ENCODE results near the gene PLXND1. TPM values are rescaled to one million over a fixed set of nuclear protein-coding genes. Genes with fewer than 3 reads are reported as not detected.
A peak's percentile ranks its signal among the peaks of the same experiment; 100 is the strongest.

The PLXND1 gene
- total RNA-seq, 4 donors from 2014 or later, result 24.0 to 42.6 (median 30.3) TPM

DNA sequence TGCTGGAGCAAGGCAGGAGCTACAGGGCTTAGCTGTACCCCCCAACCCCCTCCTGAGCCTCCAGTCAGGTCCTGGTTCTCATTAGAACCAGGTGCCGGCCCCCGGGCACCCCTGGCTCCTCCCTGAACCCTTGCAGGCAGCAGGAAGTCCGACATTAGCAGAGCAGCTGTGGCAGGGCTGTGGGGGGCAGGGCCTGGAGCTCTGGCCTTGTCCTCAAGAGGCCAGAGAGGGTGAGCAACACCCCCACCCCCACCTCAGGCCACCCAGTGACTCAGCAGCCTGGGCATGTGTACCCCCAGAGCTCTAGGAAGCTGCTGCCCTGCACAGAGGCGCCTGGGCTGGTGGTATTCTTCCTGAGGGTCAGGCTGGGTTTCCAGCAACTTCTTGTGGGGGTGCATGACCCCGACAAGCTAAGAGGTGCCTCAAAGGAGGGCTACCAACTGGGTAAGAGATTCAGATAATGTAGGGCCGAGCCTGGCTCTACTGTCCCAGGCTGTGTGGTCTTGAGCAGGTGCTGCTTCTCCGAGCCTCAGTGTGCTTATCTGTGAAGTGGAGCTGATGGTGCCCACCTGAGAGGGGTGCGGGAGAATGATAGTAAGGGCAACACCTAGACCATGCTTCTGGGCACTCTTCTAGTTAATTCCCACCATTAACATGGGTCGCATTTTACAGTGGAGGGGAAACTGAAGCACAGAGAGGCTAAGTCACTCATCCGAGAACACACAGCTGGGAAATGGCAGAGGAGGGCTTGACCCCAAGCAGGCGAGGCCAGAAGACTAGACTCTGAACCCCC is 47.5 kb downstream of the PLXND1 start:
- no peak for DNase-seq (ENCODE audit: low spot score in 2 of 2)
- WGBS, 2 donors, result 83 to 85% methylated on average over 10 of the region's 11 CpGs
- TF ChIP-seq, protein P1, sequence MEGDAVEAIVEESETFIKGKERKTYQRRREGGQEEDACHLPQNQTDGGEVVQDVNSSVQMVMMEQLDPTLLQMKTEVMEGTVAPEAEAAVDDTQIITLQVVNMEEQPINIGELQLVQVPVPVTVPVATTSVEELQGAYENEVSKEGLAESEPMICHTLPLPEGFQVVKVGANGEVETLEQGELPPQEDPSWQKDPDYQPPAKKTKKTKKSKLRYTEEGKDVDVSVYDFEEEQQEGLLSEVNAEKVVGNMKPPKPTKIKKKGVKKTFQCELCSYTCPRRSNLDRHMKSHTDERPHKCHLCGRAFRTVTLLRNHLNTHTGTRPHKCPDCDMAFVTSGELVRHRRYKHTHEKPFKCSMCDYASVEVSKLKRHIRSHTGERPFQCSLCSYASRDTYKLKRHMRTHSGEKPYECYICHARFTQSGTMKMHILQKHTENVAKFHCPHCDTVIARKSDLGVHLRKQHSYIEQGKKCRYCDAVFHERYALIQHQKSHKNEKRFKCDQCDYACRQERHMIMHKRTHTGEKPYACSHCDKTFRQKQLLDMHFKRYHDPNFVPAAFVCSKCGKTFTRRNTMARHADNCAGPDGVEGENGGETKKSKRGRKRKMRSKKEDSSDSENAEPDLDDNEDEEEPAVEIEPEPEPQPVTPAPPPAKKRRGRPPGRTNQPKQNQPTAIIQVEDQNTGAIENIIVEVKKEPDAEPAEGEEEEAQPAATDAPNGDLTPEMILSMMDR (IDR thresholded peaks at IDR 0.05), result no peak
- no peak for TF ChIP-seq POLR2A (IDR thresholded peaks at IDR 0.05)
- H3K4me3 ChIP-seq (ENCODE audit: low read depth, poor library complexity, severe bottlenecking), result no peak overlapping the region
- intact Hi-C loops (cut with DNase I; ENCODE audit: low total_unique reads), result no loop called here

DNA sequence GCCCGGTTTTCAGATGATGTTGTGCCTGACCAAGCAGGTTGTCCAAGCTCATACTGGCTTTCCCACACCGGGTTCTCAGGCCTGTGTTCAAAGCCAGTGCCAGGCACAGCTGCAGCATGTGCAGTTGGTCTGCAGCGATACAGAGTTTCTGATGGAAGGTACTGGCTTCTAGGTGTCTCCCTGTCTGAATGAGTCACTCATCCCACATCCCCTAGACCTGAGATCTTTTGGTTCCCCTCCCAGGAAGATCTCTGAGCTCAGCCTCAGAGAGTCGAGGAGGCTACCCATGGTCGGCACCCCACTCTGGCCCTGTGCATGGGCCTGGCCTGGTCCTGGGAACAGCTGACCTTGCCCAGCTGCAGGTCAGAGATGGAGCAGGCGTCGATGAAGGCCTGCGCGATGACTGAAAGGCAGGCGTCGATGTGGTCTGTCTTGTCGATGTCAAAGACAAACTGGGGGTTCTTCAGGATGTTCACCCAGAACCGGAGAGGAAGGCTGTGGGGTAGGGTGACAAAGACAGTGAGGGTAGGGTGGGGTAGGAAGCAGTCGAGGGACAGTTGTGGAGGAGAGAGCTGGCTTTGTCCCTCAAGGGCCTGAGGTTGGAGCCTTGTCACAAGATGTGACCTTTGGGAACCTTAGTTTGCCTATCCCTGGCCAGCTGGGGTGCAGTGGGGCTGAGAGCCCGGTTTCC is 48.2 kb downstream of the PLXND1 start:
- no peak for DNase-seq (ENCODE audit: low spot score in 2 of 2)
- no peak overlapping the region for H3K4me3 ChIP-seq (ENCODE audit: low read depth, poor library complexity, severe bottlenecking)
- WGBS, 2 donors, result 79 to 80% methylated on average over 15 of the region's 15 CpGs
- intact Hi-C loops (cut with DNase I; ENCODE audit: low total_unique reads), result no loop called here
- TF ChIP-seq, protein P1 (IDR thresholded peaks at IDR 0.05), result no peak
- TF ChIP-seq POLR2A (IDR thresholded peaks at IDR 0.05), result no peak

DNA sequence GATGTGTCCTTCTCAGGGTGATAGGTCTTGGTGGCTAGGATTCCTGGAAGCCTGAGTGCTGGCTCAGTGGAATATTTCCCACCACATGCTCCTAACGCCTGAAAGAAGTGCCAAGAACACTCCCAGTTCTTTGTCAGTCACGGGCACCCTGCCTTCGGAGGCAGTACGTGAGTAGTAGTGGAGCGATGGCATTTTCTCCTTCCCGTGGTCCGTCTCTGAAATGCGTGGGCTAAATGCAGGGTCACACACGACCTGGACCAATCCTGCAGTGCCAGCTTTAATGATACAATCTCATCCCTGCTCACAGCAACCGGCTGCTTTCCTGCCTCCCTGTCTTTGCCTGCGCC is 49.0 kb downstream of the PLXND1 start:
- intact Hi-C loops (cut with DNase I; ENCODE audit: low total_unique reads), result no loop called here
- no peak for TF ChIP-seq POLR2A (IDR thresholded peaks at IDR 0.05)
- TF ChIP-seq, protein P1 (IDR thresholded peaks at IDR 0.05), result no peak
- WGBS, 2 donors, result 25 to 55% methylated on average over 11 of the region's 11 CpGs
- no peak overlapping the region for H3K4me3 ChIP-seq (ENCODE audit: low read depth, poor library complexity, severe bottlenecking)
- peak in 1 of 2 donors; percentile 44 for DNase-seq (ENCODE audit: low spot score in 2 of 2)

DNA sequence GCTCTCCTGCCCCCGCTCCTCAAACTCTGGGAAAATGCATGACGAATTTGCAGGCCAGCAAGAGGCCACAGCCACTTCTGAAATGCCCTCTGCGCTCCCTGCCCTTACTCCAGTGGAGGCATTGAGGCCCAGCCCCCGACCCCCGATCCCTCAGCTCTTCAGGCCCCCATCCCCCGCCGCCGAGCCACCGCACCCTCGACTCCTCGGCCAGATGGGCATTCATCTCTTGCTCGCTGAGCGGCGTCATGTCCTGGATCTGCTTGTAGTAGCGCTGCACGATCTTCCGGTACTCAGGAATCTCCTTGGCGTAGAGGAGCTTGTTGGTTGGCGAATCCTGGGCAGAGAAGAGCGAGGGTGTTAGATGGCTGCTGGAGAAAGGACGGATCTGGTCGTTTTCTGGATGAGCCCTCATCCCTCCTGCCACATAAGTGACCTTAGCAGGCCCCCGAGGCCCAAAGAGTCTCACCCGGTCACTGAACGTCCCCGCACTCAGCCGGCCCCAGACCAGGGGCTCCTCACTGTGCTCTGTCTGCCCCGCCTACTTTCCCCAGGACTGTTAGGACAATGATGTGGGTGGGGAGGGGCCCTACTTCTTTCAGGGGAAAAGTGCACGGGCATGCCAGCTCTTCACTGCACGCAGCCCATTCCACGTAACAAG is 49.5 kb downstream of the PLXND1 start:
- no peak overlapping the region for H3K4me3 ChIP-seq (ENCODE audit: low read depth, poor library complexity, severe bottlenecking)
- intact Hi-C loops (cut with DNase I; ENCODE audit: low total_unique reads), result no loop called here
- TF ChIP-seq, protein P1 (IDR thresholded peaks at IDR 0.05), result no peak
- 79 to 81% methylated on average over 31 of the region's 31 CpGs for WGBS, 2 donors
- no peak for DNase-seq (ENCODE audit: low spot score in 2 of 2)

DNA sequence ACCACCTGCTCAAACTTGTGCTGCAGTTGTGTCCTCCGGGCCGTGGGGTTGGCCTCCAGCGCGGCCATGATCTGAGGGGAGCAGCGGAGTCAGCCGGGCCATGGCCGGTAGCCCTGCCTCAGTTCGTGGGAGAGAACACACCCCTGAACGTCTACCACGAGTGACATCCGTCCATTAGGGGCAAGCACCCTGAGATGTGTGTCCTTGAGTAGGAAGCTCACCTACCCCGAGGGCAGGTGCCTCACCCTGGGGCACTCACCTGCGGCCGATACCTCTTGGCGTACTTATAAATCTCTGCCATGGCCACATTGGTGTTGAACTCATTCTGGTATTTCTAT is 50.1 kb downstream of the PLXND1 start:
- 89 to 91% methylated on average over 12 to 15 of the region's 15 CpGs for WGBS, 2 donors
- DNase-seq (ENCODE audit: low spot score in 2 of 2), result no peak
- H3K4me3 ChIP-seq (ENCODE audit: low read depth, poor library complexity, severe bottlenecking), result no peak overlapping the region
- intact Hi-C loops (cut with DNase I; ENCODE audit: low total_unique reads), result no loop called here
- TF ChIP-seq, protein P1 (IDR thresholded peaks at IDR 0.05), result no peak
- TF ChIP-seq POLR2A (IDR thresholded peaks at IDR 0.05), result no peak

All from lower leg skin (tissue), 4 donors.